ENCODE results near the gene GOLPH3.

DNA sequence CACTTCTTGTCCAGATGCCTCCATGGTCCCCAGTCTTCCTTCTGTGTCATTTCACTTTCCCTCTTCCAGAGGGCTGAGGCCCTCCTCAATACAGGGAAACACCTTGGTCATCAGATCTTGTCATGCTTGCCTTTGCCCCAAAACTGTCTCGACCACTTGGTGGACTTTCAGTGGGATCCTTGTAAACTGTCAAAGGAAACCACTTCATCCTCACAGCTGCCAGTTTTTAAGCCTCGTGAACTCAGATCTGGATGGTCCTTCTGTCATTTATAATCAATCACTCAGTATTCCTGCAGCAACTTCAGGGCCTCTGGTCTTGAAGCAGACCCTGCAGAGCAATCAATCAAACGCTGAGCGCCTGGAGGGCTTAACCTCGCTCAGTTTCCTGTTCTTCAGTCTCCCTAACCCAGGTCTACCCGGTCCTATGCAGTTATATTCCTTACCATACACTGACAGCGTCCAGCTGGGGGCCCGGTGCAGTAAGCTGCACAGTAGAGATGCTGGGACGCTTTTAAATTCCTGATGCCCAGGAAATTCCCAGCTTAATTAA lies 74.6 kb downstream of the GOLPH3 start:
- TF ChIP-seq, protein P1, sequence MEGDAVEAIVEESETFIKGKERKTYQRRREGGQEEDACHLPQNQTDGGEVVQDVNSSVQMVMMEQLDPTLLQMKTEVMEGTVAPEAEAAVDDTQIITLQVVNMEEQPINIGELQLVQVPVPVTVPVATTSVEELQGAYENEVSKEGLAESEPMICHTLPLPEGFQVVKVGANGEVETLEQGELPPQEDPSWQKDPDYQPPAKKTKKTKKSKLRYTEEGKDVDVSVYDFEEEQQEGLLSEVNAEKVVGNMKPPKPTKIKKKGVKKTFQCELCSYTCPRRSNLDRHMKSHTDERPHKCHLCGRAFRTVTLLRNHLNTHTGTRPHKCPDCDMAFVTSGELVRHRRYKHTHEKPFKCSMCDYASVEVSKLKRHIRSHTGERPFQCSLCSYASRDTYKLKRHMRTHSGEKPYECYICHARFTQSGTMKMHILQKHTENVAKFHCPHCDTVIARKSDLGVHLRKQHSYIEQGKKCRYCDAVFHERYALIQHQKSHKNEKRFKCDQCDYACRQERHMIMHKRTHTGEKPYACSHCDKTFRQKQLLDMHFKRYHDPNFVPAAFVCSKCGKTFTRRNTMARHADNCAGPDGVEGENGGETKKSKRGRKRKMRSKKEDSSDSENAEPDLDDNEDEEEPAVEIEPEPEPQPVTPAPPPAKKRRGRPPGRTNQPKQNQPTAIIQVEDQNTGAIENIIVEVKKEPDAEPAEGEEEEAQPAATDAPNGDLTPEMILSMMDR (IDR thresholded peaks at IDR 0.05 in 2 of 3, conservative IDR thresholded peaks at IDR 0.05 in 1 of 3; ENCODE audit: borderline replicate concordance in 1 of 3, insufficient read depth in 1 of 3, low read depth in 2 of 3, low read length in 2 of 3), result no peak
- TF ChIP-seq POLR2A (IDR thresholded peaks at IDR 0.05; ENCODE audit: borderline replicate concordance, extremely low read depth, insufficient read depth, insufficient read length) (no peak), POLR2AphosphoS5 (IDR thresholded peaks at IDR 0.05; ENCODE audit: low read depth, low read length) (no peak), EZH2 (IDR thresholded peaks at IDR 0.05) (no peak), SIN3A (IDR thresholded peaks at IDR 0.05; ENCODE audit: low read depth) (no peak), RAD21 (IDR thresholded peaks at IDR 0.05; ENCODE audit: low read depth) (no peak), ZNF274 (IDR thresholded peaks at IDR 0.05; ENCODE audit: low read depth, low read length) (no peak), FOSL1 (IDR thresholded peaks at IDR 0.05; ENCODE audit: low read depth) (no peak)
- TF ChIP-seq, protein P2, sequence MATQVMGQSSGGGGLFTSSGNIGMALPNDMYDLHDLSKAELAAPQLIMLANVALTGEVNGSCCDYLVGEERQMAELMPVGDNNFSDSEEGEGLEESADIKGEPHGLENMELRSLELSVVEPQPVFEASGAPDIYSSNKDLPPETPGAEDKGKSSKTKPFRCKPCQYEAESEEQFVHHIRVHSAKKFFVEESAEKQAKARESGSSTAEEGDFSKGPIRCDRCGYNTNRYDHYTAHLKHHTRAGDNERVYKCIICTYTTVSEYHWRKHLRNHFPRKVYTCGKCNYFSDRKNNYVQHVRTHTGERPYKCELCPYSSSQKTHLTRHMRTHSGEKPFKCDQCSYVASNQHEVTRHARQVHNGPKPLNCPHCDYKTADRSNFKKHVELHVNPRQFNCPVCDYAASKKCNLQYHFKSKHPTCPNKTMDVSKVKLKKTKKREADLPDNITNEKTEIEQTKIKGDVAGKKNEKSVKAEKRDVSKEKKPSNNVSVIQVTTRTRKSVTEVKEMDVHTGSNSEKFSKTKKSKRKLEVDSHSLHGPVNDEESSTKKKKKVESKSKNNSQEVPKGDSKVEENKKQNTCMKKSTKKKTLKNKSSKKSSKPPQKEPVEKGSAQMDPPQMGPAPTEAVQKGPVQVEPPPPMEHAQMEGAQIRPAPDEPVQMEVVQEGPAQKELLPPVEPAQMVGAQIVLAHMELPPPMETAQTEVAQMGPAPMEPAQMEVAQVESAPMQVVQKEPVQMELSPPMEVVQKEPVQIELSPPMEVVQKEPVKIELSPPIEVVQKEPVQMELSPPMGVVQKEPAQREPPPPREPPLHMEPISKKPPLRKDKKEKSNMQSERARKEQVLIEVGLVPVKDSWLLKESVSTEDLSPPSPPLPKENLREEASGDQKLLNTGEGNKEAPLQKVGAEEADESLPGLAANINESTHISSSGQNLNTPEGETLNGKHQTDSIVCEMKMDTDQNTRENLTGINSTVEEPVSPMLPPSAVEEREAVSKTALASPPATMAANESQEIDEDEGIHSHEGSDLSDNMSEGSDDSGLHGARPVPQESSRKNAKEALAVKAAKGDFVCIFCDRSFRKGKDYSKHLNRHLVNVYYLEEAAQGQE (IDR thresholded peaks at IDR 0.05; ENCODE audit: low read depth), result no peak
- TF ChIP-seq, protein P3, sequence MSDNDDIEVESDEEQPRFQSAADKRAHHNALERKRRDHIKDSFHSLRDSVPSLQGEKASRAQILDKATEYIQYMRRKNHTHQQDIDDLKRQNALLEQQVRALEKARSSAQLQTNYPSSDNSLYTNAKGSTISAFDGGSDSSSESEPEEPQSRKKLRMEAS (IDR thresholded peaks at IDR 0.05), result no peak
- TF ChIP-seq, protein P4, sequence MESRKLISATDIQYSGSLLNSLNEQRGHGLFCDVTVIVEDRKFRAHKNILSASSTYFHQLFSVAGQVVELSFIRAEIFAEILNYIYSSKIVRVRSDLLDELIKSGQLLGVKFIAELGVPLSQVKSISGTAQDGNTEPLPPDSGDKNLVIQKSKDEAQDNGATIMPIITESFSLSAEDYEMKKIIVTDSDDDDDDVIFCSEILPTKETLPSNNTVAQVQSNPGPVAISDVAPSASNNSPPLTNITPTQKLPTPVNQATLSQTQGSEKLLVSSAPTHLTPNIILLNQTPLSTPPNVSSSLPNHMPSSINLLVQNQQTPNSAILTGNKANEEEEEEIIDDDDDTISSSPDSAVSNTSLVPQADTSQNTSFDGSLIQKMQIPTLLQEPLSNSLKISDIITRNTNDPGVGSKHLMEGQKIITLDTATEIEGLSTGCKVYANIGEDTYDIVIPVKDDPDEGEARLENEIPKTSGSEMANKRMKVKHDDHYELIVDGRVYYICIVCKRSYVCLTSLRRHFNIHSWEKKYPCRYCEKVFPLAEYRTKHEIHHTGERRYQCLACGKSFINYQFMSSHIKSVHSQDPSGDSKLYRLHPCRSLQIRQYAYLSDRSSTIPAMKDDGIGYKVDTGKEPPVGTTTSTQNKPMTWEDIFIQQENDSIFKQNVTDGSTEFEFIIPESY (IDR thresholded peaks at IDR 0.05; ENCODE audit: extremely low read depth, insufficient replicate concordance, low read length), result no peak

Measured in HCT116 (cell line).